RWPE2 (cell line): ENCODE data around the gene MAST3.

Experiments used
- ATAC-seq: fragments of 200-7000 bp; cut with Tn5 transposase; 3 replicates; pipeline ENCODE4 v1.9.1; 2021; ENCODE audit warnings: low read depth
- DNase-seq: peaks from one replicate; pipeline ENCODE4 v3.0.0-alpha.2; 2020; ENCODE audit warnings: low spot score
- H3K27ac ChIP-seq: fragments of 450-650 bp; 2 replicates; pipeline ENCODE4 v1.5.1; 2017; ENCODE audit warnings: mild to moderate bottlenecking; ENCODE audit not compliant: poor library complexity, severe bottlenecking
- H3K27me3 ChIP-seq: fragments of 250-450 bp; sonication (Bioruptor Pico); 2 replicates; pipeline ENCODE4 v1.5.1; 2021; ENCODE audit warnings: mild to moderate bottlenecking, moderate library complexity; ENCODE audit not compliant: insufficient read depth, poor library complexity, severe bottlenecking
- H3K36me3 ChIP-seq: fragments of 250-450 bp; sonication (Bioruptor Pico); 2 replicates; pipeline ENCODE4 v1.5.1; 2020; ENCODE audit warnings: low read depth, mild to moderate bottlenecking, moderate library complexity
- H3K4me1 ChIP-seq: fragments of 250-450 bp; sonication (Bioruptor Pico); 2 replicates; pipeline ENCODE4 v1.5.1; 2021; ENCODE audit warnings: mild to moderate bottlenecking, moderate library complexity; ENCODE audit not compliant: insufficient read depth, poor library complexity, severe bottlenecking
- H3K4me3 ChIP-seq: fragments of 250-450 bp; sonication (Bioruptor Pico); 2 replicates; pipeline ENCODE4 v1.5.1; 2021; ENCODE audit warnings: mild to moderate bottlenecking, moderate library complexity; ENCODE audit not compliant: severe bottlenecking
- H3K9me3 ChIP-seq: fragments of 250-450 bp; sonication (Bioruptor Pico); 2 replicates; pipeline ENCODE4 v1.5.1; 2021; ENCODE audit warnings: mild to moderate bottlenecking, moderate library complexity; ENCODE audit not compliant: severe bottlenecking
- CTCF ChIP-seq: fragments of 450-650 bp; IDR thresholded peaks from one replicate; pipeline ENCODE4 v1.5.1; 2017; ENCODE audit warnings: mild to moderate bottlenecking, moderate library complexity; ENCODE audit not compliant: poor library complexity, severe bottlenecking

MAST3 gene

GRCh38 chr19:18179957-18180356 is 82.4 kb downstream of the MAST3 start:
- Histone ChIP-seq H3K27ac (no peak overlapping the region), H3K4me3 (no peak overlapping the region), H3K36me3 (no peaks in the 10 kb centered on the region), H3K9me3 (no peaks in the 10 kb centered on the region), H3K4me1 (no peaks in the 10 kb centered on the region), H3K27me3 (no peaks in the 10 kb centered on the region)
- DNase-seq (no peak), ATAC-seq (no peak)
- no peak for TF ChIP-seq CTCF

GRCh38 chr19:18183529-18183928 is 86.0 kb downstream of the MAST3 start:
- H3K4me1 ChIP-seq: no peaks in the 10 kb centered on the region
- ATAC-seq (no peak), DNase-seq (no peak)
- H3K27me3 ChIP-seq: no peaks in the 10 kb centered on the region
- H3K36me3 ChIP-seq: no peaks in the 10 kb centered on the region
- no peak for TF ChIP-seq CTCF
- H3K4me3 ChIP-seq: no peak overlapping the region
- H3K9me3 ChIP-seq: no peaks in the 10 kb centered on the region
- H3K27ac ChIP-seq: no peak overlapping the region

- no peak overlapping the region for H3K27ac ChIP-seq
- no peak overlapping the region for H3K4me3 ChIP-seq
- no peaks in the 10 kb centered on the region for H3K4me1 ChIP-seq
- no peak for ATAC-seq
- H3K27me3 ChIP-seq: no peaks in the 10 kb centered on the region
- TF ChIP-seq CTCF: no peak
- DNase-seq: no peak
- no peaks in the 10 kb centered on the region for H3K36me3 ChIP-seq
- H3K9me3 ChIP-seq: no peaks in the 10 kb centered on the region
Measured at GRCh38 chr19:18185538-18185937, 88.0 kb downstream of the MAST3 start.

GRCh38 chr19:18190278-18190677 is 92.7 kb downstream of the MAST3 start:
- H3K36me3 ChIP-seq: peaks cover 4% of the 10 kb centered on the region; the same call in 1 of the 2 replicates
- TF ChIP-seq CTCF: no peak
- peak overlapping the region; percentile 88 for H3K27ac ChIP-seq
- H3K27me3 ChIP-seq: no peaks in the 10 kb centered on the region
- peaks cover 2% of the 10 kb centered on the region for H3K4me1 ChIP-seq
- DNase-seq: no peak
- no peaks in the 10 kb centered on the region for H3K9me3 ChIP-seq
- H3K4me3 ChIP-seq: no peak overlapping the region
- no peak for ATAC-seq

GRCh38 chr19:18191640-18192062 is 94.1 kb downstream of the MAST3 start:
- H3K27me3 ChIP-seq: no peaks in the 10 kb centered on the region
- peak overlapping the region; percentile 88 for H3K27ac ChIP-seq
- H3K9me3 ChIP-seq: no peaks in the 10 kb centered on the region
- peaks cover 2% of the 10 kb centered on the region for H3K4me1 ChIP-seq
- ATAC-seq: peak; percentile 39
- no peak for DNase-seq
- peaks cover 12% of the 10 kb centered on the region; the same call in 1 of the 2 replicates for H3K36me3 ChIP-seq
- peak overlapping the region; percentile 39 for H3K4me3 ChIP-seq
- TF ChIP-seq CTCF: no peak
